Measurements from ENCODE around the gene KIF11. TPM values are rescaled to one million over a fixed set of nuclear protein-coding genes. Genes with fewer than 3 reads are reported as not detected.

The KIF11 gene
- total and polyA plus RNA-seq, 9 of the 15 experiments (the other 6 are each of a cell fraction or from before 2014, with no cell fraction given), result 11.3 to 54.4 (median 29.2) TPM

GRCh38 chr10:92699193-92699517 is 106.2 kb downstream of the KIF11 start:
- peaks cover 27% of the 10 kb centered on the region for H3K79me2 ChIP-seq (ENCODE audit: control insufficient read depth, insufficient read depth, low read length)
- ChIA-PET CTCF (ENCODE audit: low intra/inter-chr PET ratio) (no interaction called here), POLR2A (interaction anchor here (0.6 to 1.6 kb wide), 5 partner anchors 9 to 373 kb away, joined by 3 to 5 read pairs (median 3); no protein-coding TSS in a partner anchor)
- WGBS (ENCODE audit: insufficient coverage, low coverage, missing lambda C conversion rate), result 0% methylated on average over 3 of the region's 3 CpGs
- peaks cover 20% of the 10 kb centered on the region for H3K36me3 ChIP-seq (ENCODE audit: control insufficient read depth, insufficient read depth, low read length)
- no peaks in the 10 kb centered on the region for H3K9me3 ChIP-seq (replicated peaks; ENCODE audit: control insufficient read depth, insufficient read depth, low read depth, low read length)
- H3K27me3 ChIP-seq (ENCODE audit: control insufficient read depth in 2 of 2, insufficient read depth in 2 of 2, low read length in 2 of 2), result no peaks in the 10 kb centered on the region
- no peaks in the 10 kb centered on the region for H3K9me1 ChIP-seq (ENCODE audit: control insufficient read depth, insufficient read depth, low read length)
- H4K20me1 ChIP-seq (replicated peaks; ENCODE audit: control insufficient read depth, insufficient read depth, low read length), result no peaks in the 10 kb centered on the region
- ATAC-seq (no peak; the same call in 2 of the 3 replicates), DNase-seq (ENCODE audit: extremely low read depth in 1 of 4, low spot score in 3 of 4) (peak in 1 of 4 experiments; percentile 23), FAIRE-seq (no peak)
- peak overlapping the region; percentile 77 to 88 for H3K9ac ChIP-seq (ENCODE audit: insufficient read depth in 1 of 2, low read depth in 2 of 2, low read length in 2 of 2)
- no peak for TF ChIP-seq ELK3 (CRISPR knock-in tag; IDR thresholded peaks at IDR 0.05)
- TF ChIP-seq ZNF764 (CRISPR knock-in tag; IDR thresholded peaks at IDR 0.05; ENCODE audit: low read depth), result no peak
- no peak for TF ChIP-seq SIN3A (IDR thresholded peaks at IDR 0.05; ENCODE audit: borderline replicate concordance in 2 of 2, control insufficient read depth in 1 of 2, low read depth in 2 of 2, low read length in 2 of 2)
- 0 out of 2 replicates have a peak, but pooled peaks have one; percentile 19 for TF ChIP-seq ZNF175 (CRISPR knock-in tag; IDR thresholded peaks at IDR 0.05; ENCODE audit: low read depth)
- intact Hi-C loops (cut with micrococcal nuclease) (no loop called here), in situ Hi-C loops (cut with MboI) (loop anchor here (5.0 kb wide), 1 partner anchor 58 kb away; no protein-coding TSS in a partner anchor)
- H3K4me3 ChIP-seq, result peak overlapping the region; percentile 37
- H2AFZ ChIP-seq (ENCODE audit: low read depth, low read length), result peak overlapping the region; percentile 93
- peaks cover 19 to 31% of the 10 kb centered on the region in 2 experiments; a peak in 4 of 5 replicates for H3K4me1 ChIP-seq (replicated peaks in 1 of 2; ENCODE audit: control insufficient read depth in 2 of 2, insufficient read depth in 2 of 2, low read length in 2 of 2)
- peak overlapping the region; percentile 78 for H3K4me2 ChIP-seq (ENCODE audit: insufficient read depth, low read length)
- BruUV-seq (replicated peaks), result TSS peak; percentile 68
- H3K27ac ChIP-seq (ENCODE audit: extremely low read depth, low read depth, low read length), result peak overlapping the region; percentile 87

All from K562 (cell line).